ENCODE measurements around the gene AP4M1.
A peak's percentile ranks its signal among the peaks of the same experiment; 100 is the strongest.

AP4M1 gene

GRCh38 chr7:100075418-100075817 is 26.0 kb upstream of the AP4M1 start:
- peaks cover 34% of the 10 kb centered on the region for H4K20me1 ChIP-seq (ENCODE audit: insufficient read depth, low read length, poor library complexity, severe bottlenecking)
- no peaks in the 10 kb centered on the region for H3F3A ChIP-seq (ENCODE audit: low read depth)
- no peak for TF ChIP-seq EZH2phosphoT487 (IDR thresholded peaks at IDR 0.05; ENCODE audit: borderline replicate concordance)
- TF ChIP-seq, protein P1, sequence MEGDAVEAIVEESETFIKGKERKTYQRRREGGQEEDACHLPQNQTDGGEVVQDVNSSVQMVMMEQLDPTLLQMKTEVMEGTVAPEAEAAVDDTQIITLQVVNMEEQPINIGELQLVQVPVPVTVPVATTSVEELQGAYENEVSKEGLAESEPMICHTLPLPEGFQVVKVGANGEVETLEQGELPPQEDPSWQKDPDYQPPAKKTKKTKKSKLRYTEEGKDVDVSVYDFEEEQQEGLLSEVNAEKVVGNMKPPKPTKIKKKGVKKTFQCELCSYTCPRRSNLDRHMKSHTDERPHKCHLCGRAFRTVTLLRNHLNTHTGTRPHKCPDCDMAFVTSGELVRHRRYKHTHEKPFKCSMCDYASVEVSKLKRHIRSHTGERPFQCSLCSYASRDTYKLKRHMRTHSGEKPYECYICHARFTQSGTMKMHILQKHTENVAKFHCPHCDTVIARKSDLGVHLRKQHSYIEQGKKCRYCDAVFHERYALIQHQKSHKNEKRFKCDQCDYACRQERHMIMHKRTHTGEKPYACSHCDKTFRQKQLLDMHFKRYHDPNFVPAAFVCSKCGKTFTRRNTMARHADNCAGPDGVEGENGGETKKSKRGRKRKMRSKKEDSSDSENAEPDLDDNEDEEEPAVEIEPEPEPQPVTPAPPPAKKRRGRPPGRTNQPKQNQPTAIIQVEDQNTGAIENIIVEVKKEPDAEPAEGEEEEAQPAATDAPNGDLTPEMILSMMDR (conservative IDR thresholded peaks at IDR 0.05; ENCODE audit: low read length) = no peak
- peaks cover 16% of the 10 kb centered on the region for H3K4me1 ChIP-seq (ENCODE audit: insufficient read depth, low read length, poor library complexity, severe bottlenecking)
- no peak overlapping the region for H2AFZ ChIP-seq (ENCODE audit: low read length)
- peaks cover 42% of the 10 kb centered on the region for H3K79me2 ChIP-seq (ENCODE audit: insufficient read depth, low read length)
- no peak overlapping the region for H3K4me2 ChIP-seq (ENCODE audit: low read depth, low read length, poor library complexity, severe bottlenecking)
- no peak overlapping the region for H3K9ac ChIP-seq (ENCODE audit: low read depth, low read length, poor library complexity, severe bottlenecking)
- no peak overlapping the region for H3K4me3 ChIP-seq (ENCODE audit: low read length, poor library complexity, severe bottlenecking)
- H3K36me3 ChIP-seq (ENCODE audit: insufficient read depth, low read length) = peaks cover 76% of the 10 kb centered on the region
- peaks cover 24% of the 10 kb centered on the region; the same call in 1 of the 2 replicates for H3K9me3 ChIP-seq (ENCODE audit: insufficient read depth, low read depth, low read length)
- no peaks in the 10 kb centered on the region for H3K9me2 ChIP-seq (replicated peaks; ENCODE audit: low read depth, low read length)
- H3K27me3 ChIP-seq (ENCODE audit: insufficient read depth, low read length, poor library complexity, severe bottlenecking) = no peaks in the 10 kb centered on the region

GRCh38 chr7:100077205-100077604 is 24.2 kb upstream of the AP4M1 start:
- H3F3A ChIP-seq (ENCODE audit: low read depth) = no peaks in the 10 kb centered on the region
- H3K79me2 ChIP-seq (ENCODE audit: insufficient read depth, low read length) = peaks cover 53% of the 10 kb centered on the region
- peaks cover 7% of the 10 kb centered on the region; the same call in 1 of the 2 replicates for H3K9me3 ChIP-seq (ENCODE audit: insufficient read depth, low read depth, low read length)
- H2AFZ ChIP-seq (ENCODE audit: low read length) = no peak overlapping the region
- H3K9ac ChIP-seq (ENCODE audit: low read depth, low read length, poor library complexity, severe bottlenecking) = no peak overlapping the region
- H3K4me1 ChIP-seq (ENCODE audit: insufficient read depth, low read length, poor library complexity, severe bottlenecking) = peaks cover 16% of the 10 kb centered on the region
- H3K4me2 ChIP-seq (ENCODE audit: low read depth, low read length, poor library complexity, severe bottlenecking) = no peak overlapping the region
- no peaks in the 10 kb centered on the region for H3K9me2 ChIP-seq (replicated peaks; ENCODE audit: low read depth, low read length)
- peaks cover 44% of the 10 kb centered on the region for H4K20me1 ChIP-seq (ENCODE audit: insufficient read depth, low read length, poor library complexity, severe bottlenecking)
- H3K36me3 ChIP-seq (ENCODE audit: insufficient read depth, low read length) = peaks cover 58% of the 10 kb centered on the region
- H3K27me3 ChIP-seq (ENCODE audit: insufficient read depth, low read length, poor library complexity, severe bottlenecking) = no peaks in the 10 kb centered on the region
- TF ChIP-seq, protein P1 (conservative IDR thresholded peaks at IDR 0.05; ENCODE audit: low read length) = no peak
- no peak for TF ChIP-seq EZH2phosphoT487 (IDR thresholded peaks at IDR 0.05; ENCODE audit: borderline replicate concordance)
- no peak overlapping the region for H3K4me3 ChIP-seq (ENCODE audit: low read length, poor library complexity, severe bottlenecking)

DNA sequence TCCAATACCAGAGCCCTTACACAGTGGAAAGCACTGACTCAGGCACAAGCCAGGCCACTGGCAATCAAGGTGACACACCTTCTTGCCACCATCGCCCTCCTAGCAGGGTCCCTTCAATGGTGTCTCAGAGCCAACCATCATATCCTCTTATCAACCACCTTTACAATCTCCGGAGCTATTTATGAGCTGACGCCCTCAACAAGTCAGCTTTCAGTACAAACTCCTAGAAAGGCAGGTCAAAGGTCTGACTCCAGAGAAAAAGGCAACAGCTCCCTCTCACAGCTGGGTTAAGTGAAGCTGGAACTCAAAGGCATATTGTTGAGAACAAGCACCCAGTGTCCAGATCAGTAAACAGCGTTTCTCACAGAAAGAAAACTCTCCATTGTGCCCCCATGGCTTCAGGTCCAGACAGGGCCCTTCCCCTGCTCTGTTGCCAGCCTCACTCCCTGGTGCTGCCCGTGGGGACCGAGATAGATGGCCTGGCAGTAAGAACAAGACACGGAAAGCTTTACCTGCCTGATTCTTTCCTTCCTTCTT is 22.4 kb upstream of the AP4M1 start:
- peaks cover 16% of the 10 kb centered on the region for H3K4me1 ChIP-seq (ENCODE audit: insufficient read depth, low read length, poor library complexity, severe bottlenecking)
- peak overlapping the region; percentile 82 for H3K4me2 ChIP-seq (ENCODE audit: low read depth, low read length, poor library complexity, severe bottlenecking)
- TF ChIP-seq, protein P1 (conservative IDR thresholded peaks at IDR 0.05; ENCODE audit: low read length) = no peak
- no peak for TF ChIP-seq EZH2phosphoT487 (IDR thresholded peaks at IDR 0.05; ENCODE audit: borderline replicate concordance)
- no peaks in the 10 kb centered on the region for H3F3A ChIP-seq (ENCODE audit: low read depth)
- no peaks in the 10 kb centered on the region for H3K9me3 ChIP-seq (ENCODE audit: insufficient read depth, low read depth, low read length)
- peaks cover 39% of the 10 kb centered on the region; the same call in 1 of the 2 replicates for H3K36me3 ChIP-seq (ENCODE audit: insufficient read depth, low read length)
- H2AFZ ChIP-seq (ENCODE audit: low read length) = no peak overlapping the region
- H3K9me2 ChIP-seq (replicated peaks; ENCODE audit: low read depth, low read length) = no peaks in the 10 kb centered on the region
- peaks cover 44% of the 10 kb centered on the region for H4K20me1 ChIP-seq (ENCODE audit: insufficient read depth, low read length, poor library complexity, severe bottlenecking)
- H3K4me3 ChIP-seq (ENCODE audit: low read length, poor library complexity, severe bottlenecking) = peak overlapping the region; percentile 95
- peak overlapping the region; percentile 97 for H3K9ac ChIP-seq (ENCODE audit: low read depth, low read length, poor library complexity, severe bottlenecking)
- H3K27me3 ChIP-seq (ENCODE audit: insufficient read depth, low read length, poor library complexity, severe bottlenecking) = no peaks in the 10 kb centered on the region
- H3K79me2 ChIP-seq (ENCODE audit: insufficient read depth, low read length) = peaks cover 53% of the 10 kb centered on the region

Measured in Loucy (cell line).